HG03095 (cell line): ENCODE results near the gene UBE2E3.

Experiments used
- ATAC-seq: cut with Tn5 transposase; IDR thresholded peaks from one replicate; pipeline ENCODE4 v1.9.1; 2021; ENCODE audit warnings: moderate library complexity; ENCODE audit not compliant: unreplicated experiment

UBE2E3 gene

GRCh38 chr2:180978903-180979748, 1.3 kb upstream of the UBE2E3 start:
- no peak for ATAC-seq

GRCh38 chr2:180979749-180980105, 678 bp upstream of the UBE2E3 start:
- no peak for ATAC-seq

GRCh38 chr2:180980943-180981911, 822 bp downstream of the UBE2E3 start:
- peak; percentile 13 for ATAC-seq

- ATAC-seq = peak; percentile 36
These were observed 3.2 kb downstream of the UBE2E3 start for GRCh38 chr2:180983468-180984242.

- ATAC-seq = peak; percentile 30
These were observed 5.5 kb downstream of the UBE2E3 start for GRCh38 chr2:180985771-180986395.

GRCh38 chr2:180987146-180987545, 6.7 kb downstream of the UBE2E3 start:
- no peak for ATAC-seq

GRCh38 chr2:180990337-180990736, 9.9 kb downstream of the UBE2E3 start:
- no peak for ATAC-seq

- ATAC-seq = no peak
These were observed 10.4 kb downstream of the UBE2E3 start for GRCh38 chr2:180990794-180991193.

GRCh38 chr2:180991361-180991760, 11.0 kb downstream of the UBE2E3 start:
- ATAC-seq = no peak

GRCh38 chr2:180991820-180992219, 11.4 kb downstream of the UBE2E3 start:
- ATAC-seq = peak; percentile 85

- ATAC-seq = no peak
These were observed 12.6 kb downstream of the UBE2E3 start for GRCh38 chr2:180992994-180993393.

- no peak for ATAC-seq
These were observed 19.0 kb downstream of the UBE2E3 start for GRCh38 chr2:180999274-180999964.

GRCh38 chr2:181004647-181005325, 24.4 kb downstream of the UBE2E3 start:
- no peak for ATAC-seq

- ATAC-seq = no peak
These were observed 24.9 kb downstream of the UBE2E3 start for GRCh38 chr2:181005326-181005655.

- ATAC-seq = no peak
These were observed 25.4 kb downstream of the UBE2E3 start for GRCh38 chr2:181005809-181006208.

- ATAC-seq = no peak
These were observed 26.9 kb downstream of the UBE2E3 start for GRCh38 chr2:181007086-181007837.

- no peak for ATAC-seq
These were observed 28.0 kb downstream of the UBE2E3 start for GRCh38 chr2:181008407-181008806.

GRCh38 chr2:181021199-181021789, 40.9 kb downstream of the UBE2E3 start:
- ATAC-seq = no peak
